OCI-LY3 (cell line): Measurements from ENCODE around the gene AHCYL2.
A peak's percentile ranks its signal among the peaks of the same experiment; 100 is the strongest.

Source experiments
- H2AFZ ChIP-seq: fragments of 200-600, 300-600 bp; shearing (Covaris generic); 2 replicates; pipeline ENCODE4 v1.6.0; 2014; ENCODE audit warnings: antibody characterized with exemption, low read depth, low read length
- H3K27ac ChIP-seq: fragments of 200-600, 300-600 bp; sonication (generic); 2 replicates; pipeline ENCODE4 v1.5.1; 2014; ENCODE audit warnings: mild to moderate bottlenecking, low read length, moderate library complexity, mixed read lengths
- H3K27me3 ChIP-seq: fragments of 200-600, 300-600 bp; sonication (generic); 2 replicates; pipeline ENCODE4 v1.6.1; 2014; ENCODE audit warnings: low read depth, low read length, mixed read lengths
- H3K36me3 ChIP-seq: fragments of 200-600, 300-600 bp; sonication (generic); replicated peaks from 2 replicates; pipeline ENCODE3; 2014; ENCODE audit warnings: low read depth, low read length, mixed read lengths
- H3K4me1 ChIP-seq: fragments of 300-600, 200-600 bp; sonication (generic); 2 replicates; pipeline ENCODE4 v1.6.1; 2014; ENCODE audit warnings: low read length, mixed read lengths
- H3K4me2 ChIP-seq: fragments of 200-600, 300-600 bp; sonication (generic); 2 replicates; pipeline ENCODE4 v1.6.1; 2014; ENCODE audit warnings: low read length, mixed read lengths
- H3K4me3 ChIP-seq: fragments of 300-600, 200-600 bp; sonication (generic); 2 replicates; pipeline ENCODE4 v1.5.1; 2014; ENCODE audit warnings: antibody characterized with exemption, mild to moderate bottlenecking, low read length, moderate library complexity
- H3K79me2 ChIP-seq: fragments of 300-600, 200-600 bp; shearing (Covaris generic); 2 replicates; pipeline ENCODE4 v1.6.1; 2014; ENCODE audit warnings: mild to moderate bottlenecking, low read length, mixed read lengths
- H3K9ac ChIP-seq: fragments of 300-600, 200-600 bp; shearing (Covaris generic); 2 replicates; pipeline ENCODE4 v1.6.0; 2014; ENCODE audit warnings: mild to moderate bottlenecking, low read length, moderate library complexity
- H3K9me3 ChIP-seq: fragments of 200-600, 300-600 bp; shearing (Covaris generic); 2 replicates; pipeline ENCODE4 v1.6.1; 2014; ENCODE audit warnings: low read length, mixed read lengths; ENCODE audit not compliant: insufficient read depth
- H4K20me1 ChIP-seq: fragments of 200-600, 300-600 bp; sonication (generic); 2 replicates; pipeline ENCODE4 v1.6.1; 2016; ENCODE audit warnings: low read length, mixed read lengths; ENCODE audit not compliant: insufficient read depth
- CTCF ChIP-seq: fragments of 200-600, 300-600 bp; sonication (generic); IDR thresholded peaks from 2 replicates; pipeline ENCODE4 v1.5.1; 2014; ENCODE audit warnings: antibody characterized with exemption, low read length, low read depth
- EZH2phosphoT487 ChIP-seq: fragments of 200-600 bp; shearing (Covaris generic); IDR thresholded peaks from 2 replicates; pipeline ENCODE4 v1.6.1; 2018; ENCODE audit warnings: antibody characterized with exemption, mixed run types, low read depth

The AHCYL2 gene

GRCh38 chr7:129258649-129259389 is 34.0 kb downstream of the AHCYL2 start:
- Histone ChIP-seq H3K27ac (no peak overlapping the region), H3K27me3 (no peaks in the 10 kb centered on the region), H3K9me3 (no peaks in the 10 kb centered on the region), H4K20me1 (no peaks in the 10 kb centered on the region), H3K9ac (no peak overlapping the region), H3K4me3 (no peak overlapping the region), H3K36me3 (no peaks in the 10 kb centered on the region), H3K79me2 (no peaks in the 10 kb centered on the region), H3K4me1 (peaks cover 6% of the 10 kb centered on the region; the same call in 1 of the 2 replicates), H3K4me2 (no peak overlapping the region), H2AFZ (no peak overlapping the region)
- no peak for TF ChIP-seq CTCF
- no peak for TF ChIP-seq EZH2phosphoT487

- peaks cover 6% of the 10 kb centered on the region; the same call in 1 of the 2 replicates for H3K4me1 ChIP-seq
- no peaks in the 10 kb centered on the region for H3K79me2 ChIP-seq
- H2AFZ ChIP-seq: no peak overlapping the region
- TF ChIP-seq EZH2phosphoT487: no peak
- no peak for TF ChIP-seq CTCF
- H3K27me3 ChIP-seq: no peaks in the 10 kb centered on the region
- no peak overlapping the region for H3K27ac ChIP-seq
- no peaks in the 10 kb centered on the region for H4K20me1 ChIP-seq
- no peak overlapping the region for H3K4me3 ChIP-seq
- H3K36me3 ChIP-seq: no peaks in the 10 kb centered on the region
- H3K4me2 ChIP-seq: no peak overlapping the region
- no peak overlapping the region for H3K9ac ChIP-seq
- H3K9me3 ChIP-seq: no peaks in the 10 kb centered on the region
Measured at GRCh38 chr7:129262324-129262723, 37.5 kb downstream of the AHCYL2 start.

GRCh38 chr7:129263168-129263567 is 38.3 kb downstream of the AHCYL2 start:
- Histone ChIP-seq H3K9ac (no peak overlapping the region), H3K9me3 (no peaks in the 10 kb centered on the region), H3K4me3 (no peak overlapping the region), H3K36me3 (no peaks in the 10 kb centered on the region), H3K27me3 (no peaks in the 10 kb centered on the region), H3K4me1 (peaks cover 6% of the 10 kb centered on the region; the same call in 1 of the 2 replicates), H3K79me2 (no peaks in the 10 kb centered on the region), H3K4me2 (0 out of 2 replicates have a peak overlapping the region, but pooled peaks have one; percentile 1), H2AFZ (no peak overlapping the region), H4K20me1 (no peaks in the 10 kb centered on the region), H3K27ac (no peak overlapping the region)
- no peak for TF ChIP-seq CTCF
- TF ChIP-seq EZH2phosphoT487: no peak

GRCh38 chr7:129264534-129264933 is 39.7 kb downstream of the AHCYL2 start:
- TF ChIP-seq EZH2phosphoT487 (no peak), CTCF (no peak)
- H3K36me3 ChIP-seq: no peaks in the 10 kb centered on the region
- no peak overlapping the region for H3K4me2 ChIP-seq
- H3K27ac ChIP-seq: no peak overlapping the region
- H3K79me2 ChIP-seq: no peaks in the 10 kb centered on the region
- no peaks in the 10 kb centered on the region for H4K20me1 ChIP-seq
- H3K4me1 ChIP-seq: peaks cover 6% of the 10 kb centered on the region; the same call in 1 of the 2 replicates
- H3K27me3 ChIP-seq: no peaks in the 10 kb centered on the region
- no peak overlapping the region for H3K4me3 ChIP-seq
- H2AFZ ChIP-seq: no peak overlapping the region
- no peaks in the 10 kb centered on the region for H3K9me3 ChIP-seq
- no peak overlapping the region for H3K9ac ChIP-seq
